Heart left ventricle (tissue), 13 donors: ENCODE measurements around the gene ST6GALNAC4.

Source experiments
- CTCF ChIP-seq, 12 donors: fragments of 200-600 bp; sonication (generic) in 4 of 12; IDR thresholded peaks; one replicate each; pipeline versions ENCODE4 v1.5.0 to v1.8.0; 2018 to 2022; ENCODE audit warnings: antibody characterized with exemption in 12 of 12, mild to moderate bottlenecking in 5 of 12
- POLR2A ChIP-seq, 2 donors: fragments of 450-650 bp; IDR thresholded peaks; one replicate each; pipeline ENCODE4 v1.6.1; 2017; ENCODE audit warnings: antibody characterized with exemption in 2 of 2, mild to moderate bottlenecking in 2 of 2, moderate library complexity in 2 of 2
- donor health status: ischemic (EF 13 %, LVEDD 7.1; RV severe dilation, severe dysfunction).
- donor health status: DM: no; HTN: yes; CAD: no.
- donor health status: DM: no; HTN: no; CAD: no.
- donor health status: ischemic (EF 25% LVEDD 6.9; RV normal size, moderate dysfunction).
- donor health status: ischemic (EF 25% LVEDD 5.7; RV mildly dilated, moderate dysfunction).
- donor health status: ischemic (EF 35%, LVEDD 5.7; RV mildly dilated, moderate dysfunction).
- donor health status: nonischemic (EF 11% LVEDD 7.7; RV severe dilation, severe dysfunction).
- donor health status: DM: yes; HTN: yes; CAD: no.
- donor health status: PGD.
- donor health status: ischemic (EF 29% LVEDD 5.4; RV normal size, mild dysfunction).
- donor health status: nonischemic (EF 23%, LVEDD 6.1; RV moderate dilation, normal function).

- TF ChIP-seq CTCF (IDR thresholded peaks at IDR 0.05) (no peak), POLR2A (IDR thresholded peaks at IDR 0.05) (no peak)
These were observed 12.3 kb downstream of the ST6GALNAC4 start for GRCh38 chr9:127904561-127905003.
